Tibial nerve (tissue), 4 donors: ENCODE results near the gene RYR1.

ENCODE experiments used
- EP300 ChIP-seq, 2 donors: sonication (generic); formaldehyde crosslinking; IDR thresholded peaks; one replicate each; pipeline ENCODE4 v1.6.1; 2017; ENCODE audit warnings: antibody characterized with exemption in 2 of 2, mild to moderate bottlenecking in 1 of 2
- POLR2A ChIP-seq, 2 donors: fragments of 450-650 bp; IDR thresholded peaks; one replicate each; pipeline ENCODE4 v1.6.1; 2017; ENCODE audit warnings: antibody characterized with exemption in 2 of 2, mild to moderate bottlenecking in 2 of 2, moderate library complexity in 2 of 2
- TF ChIP-seq, protein P1 (sequence below), 5 experiments: fragments of 200-600 bp in 3 of 5; fragments of 450-650 bp in 2 of 5; sonication (generic) in 3 of 5; IDR thresholded peaks; one replicate each; pipeline ENCODE4 v1.5.1; 2016 to 2019; ENCODE audit warnings: antibody characterized with exemption in 5 of 5, mild to moderate bottlenecking in 3 of 5, moderate library complexity in 2 of 5

DNA sequence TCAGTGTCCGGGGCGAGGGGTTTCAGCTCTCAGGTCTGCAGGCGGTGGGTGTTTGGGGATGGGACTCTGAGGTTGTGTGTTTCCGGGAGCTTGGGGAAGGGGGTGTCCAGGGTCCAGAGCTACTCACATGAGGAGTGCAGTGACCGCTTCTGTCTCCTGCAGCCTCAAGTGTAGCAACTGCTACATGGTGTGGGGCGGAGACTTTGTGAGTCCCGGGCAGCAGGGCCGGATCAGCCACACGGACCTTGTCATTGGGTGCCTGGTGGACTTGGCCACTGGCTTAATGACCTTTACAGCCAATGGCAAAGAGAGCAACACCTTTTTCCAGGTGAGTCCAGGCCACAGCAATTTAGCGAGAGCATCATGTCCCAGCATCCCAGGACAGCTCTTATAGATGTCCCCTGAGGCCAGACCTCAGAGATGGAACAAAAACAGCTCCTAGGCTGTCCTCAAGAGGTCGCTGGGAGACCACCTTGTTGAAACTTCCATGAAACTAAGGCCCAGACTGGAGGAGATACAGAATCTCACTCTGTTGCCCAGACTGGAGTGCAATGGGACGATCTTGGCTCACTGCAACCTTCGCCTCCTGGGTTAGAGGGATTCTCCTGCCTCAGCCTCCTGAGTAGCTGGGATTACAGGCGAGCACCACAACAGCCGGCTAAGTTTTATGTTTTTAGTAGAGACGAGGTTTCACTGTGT lies 44.9 kb downstream of the RYR1 start:
- TF ChIP-seq, protein P1, sequence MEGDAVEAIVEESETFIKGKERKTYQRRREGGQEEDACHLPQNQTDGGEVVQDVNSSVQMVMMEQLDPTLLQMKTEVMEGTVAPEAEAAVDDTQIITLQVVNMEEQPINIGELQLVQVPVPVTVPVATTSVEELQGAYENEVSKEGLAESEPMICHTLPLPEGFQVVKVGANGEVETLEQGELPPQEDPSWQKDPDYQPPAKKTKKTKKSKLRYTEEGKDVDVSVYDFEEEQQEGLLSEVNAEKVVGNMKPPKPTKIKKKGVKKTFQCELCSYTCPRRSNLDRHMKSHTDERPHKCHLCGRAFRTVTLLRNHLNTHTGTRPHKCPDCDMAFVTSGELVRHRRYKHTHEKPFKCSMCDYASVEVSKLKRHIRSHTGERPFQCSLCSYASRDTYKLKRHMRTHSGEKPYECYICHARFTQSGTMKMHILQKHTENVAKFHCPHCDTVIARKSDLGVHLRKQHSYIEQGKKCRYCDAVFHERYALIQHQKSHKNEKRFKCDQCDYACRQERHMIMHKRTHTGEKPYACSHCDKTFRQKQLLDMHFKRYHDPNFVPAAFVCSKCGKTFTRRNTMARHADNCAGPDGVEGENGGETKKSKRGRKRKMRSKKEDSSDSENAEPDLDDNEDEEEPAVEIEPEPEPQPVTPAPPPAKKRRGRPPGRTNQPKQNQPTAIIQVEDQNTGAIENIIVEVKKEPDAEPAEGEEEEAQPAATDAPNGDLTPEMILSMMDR (IDR thresholded peaks at IDR 0.05) = no peak
- no peak for TF ChIP-seq POLR2A (IDR thresholded peaks at IDR 0.05)
- no peak for TF ChIP-seq EP300 (IDR thresholded peaks at IDR 0.05)
